SK-N-SH (cell line): Measurements from ENCODE around the gene BAG1.

Source experiments
- FOXM1 ChIP-seq: IDR thresholded peaks from 2 replicates; pipeline ENCODE4 v1.4.0; 2012; ENCODE audit warnings: low read depth, mild to moderate bottlenecking
- MXI1 ChIP-seq: IDR thresholded peaks from 2 replicates; pipeline ENCODE4 v1.6.1; 2012; ENCODE audit warnings: mild to moderate bottlenecking, low read depth, low read length, improper control_type of control experiment
- RFX5 ChIP-seq: IDR thresholded peaks from 2 replicates; pipeline ENCODE4 v1.6.1; 2012; ENCODE audit warnings: mild to moderate bottlenecking, improper control_type of control experiment, low read length
- YY1 ChIP-seq: IDR thresholded peaks from 2 replicates; pipeline ENCODE4 v1.4.0; 2012; ENCODE audit warnings: low read depth, mild to moderate bottlenecking
- TF ChIP-seq, protein P1 (sequence below): IDR thresholded peaks from 2 replicates; pipeline ENCODE4 v1.6.1; 2012; ENCODE audit warnings: mild to moderate bottlenecking, low read depth, low read length, moderate library complexity
- TF ChIP-seq, protein P2 (sequence below): fragments of 200-600 bp; sonication (generic); IDR thresholded peaks from 2 replicates; pipeline ENCODE4 v1.6.1; 2017; ENCODE audit warnings: antibody characterized with exemption, mild to moderate bottlenecking, moderate library complexity

DNA sequence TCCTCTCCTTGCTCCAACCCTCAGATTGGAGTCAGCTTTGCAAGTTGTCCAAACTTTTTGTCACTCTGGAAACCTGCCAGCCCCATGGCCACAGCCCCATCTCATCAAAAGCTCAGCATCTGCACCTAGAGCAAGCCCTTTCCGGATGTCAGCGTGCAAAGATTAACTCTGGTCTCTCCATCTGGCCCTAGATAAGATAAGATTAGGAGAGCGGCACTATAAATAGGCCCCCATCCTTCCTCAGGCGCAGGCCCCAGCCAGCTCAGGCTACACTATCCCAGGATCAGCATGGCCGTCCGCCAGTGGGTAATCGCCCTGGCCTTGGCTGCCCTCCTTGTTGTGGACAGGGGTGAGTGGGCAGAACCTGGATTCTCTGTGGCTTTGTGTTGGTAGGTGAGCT lies 24.6 kb downstream of the BAG1 start, which contains the start of gene SPINK4:
- TF ChIP-seq, protein P1, sequence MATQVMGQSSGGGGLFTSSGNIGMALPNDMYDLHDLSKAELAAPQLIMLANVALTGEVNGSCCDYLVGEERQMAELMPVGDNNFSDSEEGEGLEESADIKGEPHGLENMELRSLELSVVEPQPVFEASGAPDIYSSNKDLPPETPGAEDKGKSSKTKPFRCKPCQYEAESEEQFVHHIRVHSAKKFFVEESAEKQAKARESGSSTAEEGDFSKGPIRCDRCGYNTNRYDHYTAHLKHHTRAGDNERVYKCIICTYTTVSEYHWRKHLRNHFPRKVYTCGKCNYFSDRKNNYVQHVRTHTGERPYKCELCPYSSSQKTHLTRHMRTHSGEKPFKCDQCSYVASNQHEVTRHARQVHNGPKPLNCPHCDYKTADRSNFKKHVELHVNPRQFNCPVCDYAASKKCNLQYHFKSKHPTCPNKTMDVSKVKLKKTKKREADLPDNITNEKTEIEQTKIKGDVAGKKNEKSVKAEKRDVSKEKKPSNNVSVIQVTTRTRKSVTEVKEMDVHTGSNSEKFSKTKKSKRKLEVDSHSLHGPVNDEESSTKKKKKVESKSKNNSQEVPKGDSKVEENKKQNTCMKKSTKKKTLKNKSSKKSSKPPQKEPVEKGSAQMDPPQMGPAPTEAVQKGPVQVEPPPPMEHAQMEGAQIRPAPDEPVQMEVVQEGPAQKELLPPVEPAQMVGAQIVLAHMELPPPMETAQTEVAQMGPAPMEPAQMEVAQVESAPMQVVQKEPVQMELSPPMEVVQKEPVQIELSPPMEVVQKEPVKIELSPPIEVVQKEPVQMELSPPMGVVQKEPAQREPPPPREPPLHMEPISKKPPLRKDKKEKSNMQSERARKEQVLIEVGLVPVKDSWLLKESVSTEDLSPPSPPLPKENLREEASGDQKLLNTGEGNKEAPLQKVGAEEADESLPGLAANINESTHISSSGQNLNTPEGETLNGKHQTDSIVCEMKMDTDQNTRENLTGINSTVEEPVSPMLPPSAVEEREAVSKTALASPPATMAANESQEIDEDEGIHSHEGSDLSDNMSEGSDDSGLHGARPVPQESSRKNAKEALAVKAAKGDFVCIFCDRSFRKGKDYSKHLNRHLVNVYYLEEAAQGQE, result no peak
- TF ChIP-seq MXI1, result peak; percentile 50; the same call in 1 of the 2 replicates
- TF ChIP-seq RFX5, result no peak
- TF ChIP-seq YY1, result no peak
- TF ChIP-seq, protein P2, sequence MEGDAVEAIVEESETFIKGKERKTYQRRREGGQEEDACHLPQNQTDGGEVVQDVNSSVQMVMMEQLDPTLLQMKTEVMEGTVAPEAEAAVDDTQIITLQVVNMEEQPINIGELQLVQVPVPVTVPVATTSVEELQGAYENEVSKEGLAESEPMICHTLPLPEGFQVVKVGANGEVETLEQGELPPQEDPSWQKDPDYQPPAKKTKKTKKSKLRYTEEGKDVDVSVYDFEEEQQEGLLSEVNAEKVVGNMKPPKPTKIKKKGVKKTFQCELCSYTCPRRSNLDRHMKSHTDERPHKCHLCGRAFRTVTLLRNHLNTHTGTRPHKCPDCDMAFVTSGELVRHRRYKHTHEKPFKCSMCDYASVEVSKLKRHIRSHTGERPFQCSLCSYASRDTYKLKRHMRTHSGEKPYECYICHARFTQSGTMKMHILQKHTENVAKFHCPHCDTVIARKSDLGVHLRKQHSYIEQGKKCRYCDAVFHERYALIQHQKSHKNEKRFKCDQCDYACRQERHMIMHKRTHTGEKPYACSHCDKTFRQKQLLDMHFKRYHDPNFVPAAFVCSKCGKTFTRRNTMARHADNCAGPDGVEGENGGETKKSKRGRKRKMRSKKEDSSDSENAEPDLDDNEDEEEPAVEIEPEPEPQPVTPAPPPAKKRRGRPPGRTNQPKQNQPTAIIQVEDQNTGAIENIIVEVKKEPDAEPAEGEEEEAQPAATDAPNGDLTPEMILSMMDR, result no peak
- TF ChIP-seq FOXM1, result no peak
